Transverse colon (tissue), 4 donors: Measurements from ENCODE around the gene ZFAND2A. TPM values are rescaled to one million over a fixed set of nuclear protein-coding genes. Genes with fewer than 3 reads are reported as not detected.

Experiments used
- DNase-seq: peaks from one replicate; pipeline ENCODE4 v3.0.0-alpha.2; 2019
- H3K27ac ChIP-seq, 4 donors: fragments of 200-600 bp; sonication (generic); 2 replicates each; pipeline ENCODE4 v1.5.1; 2016 to 2018; ENCODE audit warnings: inconsistent platforms in 4 of 4
- H3K27me3 ChIP-seq: fragments of 200-600 bp; sonication (generic); 2 replicates; pipeline ENCODE4 v1.5.1; 2017; ENCODE audit warnings: inconsistent platforms
- H3K36me3 ChIP-seq, 4 donors: fragments of 200-600 bp; sonication (generic); 2 replicates each; pipeline ENCODE4 v1.5.1; 2017 to 2019; ENCODE audit warnings: inconsistent platforms in 4 of 4
- H3K4me1 ChIP-seq, 4 donors: fragments of 200-600 bp; sonication (generic); 2 replicates each; pipeline ENCODE4 v1.5.1; 2017 to 2020; ENCODE audit warnings: inconsistent platforms in 4 of 4
- H3K4me3 ChIP-seq, 4 donors: fragments of 200-600 bp; sonication (generic); 1 replicate in 1 of 4; 2 replicates in 3 of 4; pipeline versions ENCODE4 v1.5.1 to v1.6.1; 2017 to 2019; ENCODE audit warnings: inconsistent platforms in 4 of 4
- H3K9me3 ChIP-seq, 2 donors: fragments of 200-600 bp; sonication (generic); 2 replicates each; pipeline ENCODE4 v1.5.1; 2017 to 2019; ENCODE audit warnings: inconsistent platforms in 2 of 2
- EP300 ChIP-seq: sonication (generic); formaldehyde crosslinking; IDR thresholded peaks from one replicate; pipeline ENCODE4 v1.6.1; 2017; ENCODE audit warnings: antibody characterized with exemption, low read depth
- POLR2A ChIP-seq: fragments of 450-650 bp; IDR thresholded peaks from one replicate; pipeline ENCODE4 v1.6.1; 2016; ENCODE audit warnings: antibody characterized with exemption, mild to moderate bottlenecking, moderate library complexity
- POLR2AphosphoS5 ChIP-seq, 3 donors: sonication (generic); formaldehyde crosslinking; IDR thresholded peaks; one replicate each; pipeline ENCODE4 v1.6.1; 2016; ENCODE audit warnings: antibody characterized with exemption in 3 of 3
- WGBS, 2 donors: methylation state at CpG; one replicate each; pipeline ENCODE4 v1.1.5; 2018; ENCODE audit warnings: low coverage in 1 of 2; 5-methylcytosine and 5-hydroxymethylcytosine counted together
- in situ Hi-C, 4 donors: fragments of 200-750 bp; cut with MboI; loops; one replicate each; pipeline versions ENCODE4 v1.15.0 to v1.15.1; 2017; ENCODE audit warnings: low sequenced_read_pairs in 3 of 4, low pct_ligation_motif_present in 1 of 4, low pct_unique_long_range_greater_than_20kb in 1 of 4
- intact Hi-C: fragments of 100-400 bp; cut with DNase I; formaldehyde crosslinking; loops from one replicate; pipeline ENCODE4 v1.15.1; 2023; ENCODE audit warnings: low total_unique reads
- total RNA-seq, 4 donors: library from RNA; depleted of rRNA; stranded (reverse); fragments of >200 nt; gene quantifications; one replicate each; pipeline ENCODE4 v1.1.0, GENCODE V29; 2016
- TF ChIP-seq, protein P1 (sequence below), 5 experiments: fragments of 200-600 bp in 3 of 5; fragments of 450-650 bp in 2 of 5; sonication (generic) in 3 of 5; IDR thresholded peaks; 1 replicate in 2 of 5; 2 replicates in 3 of 5; pipeline ENCODE4 v1.5.1; 2016 to 2017; ENCODE audit warnings: antibody characterized with exemption in 5 of 5, inconsistent platforms in 3 of 5, mild to moderate bottlenecking in 2 of 5, moderate library complexity in 1 of 5

The ZFAND2A gene
- total RNA-seq, 4 donors from 2014 or later = 33.3 to 124 (median 53.1) TPM

DNA sequence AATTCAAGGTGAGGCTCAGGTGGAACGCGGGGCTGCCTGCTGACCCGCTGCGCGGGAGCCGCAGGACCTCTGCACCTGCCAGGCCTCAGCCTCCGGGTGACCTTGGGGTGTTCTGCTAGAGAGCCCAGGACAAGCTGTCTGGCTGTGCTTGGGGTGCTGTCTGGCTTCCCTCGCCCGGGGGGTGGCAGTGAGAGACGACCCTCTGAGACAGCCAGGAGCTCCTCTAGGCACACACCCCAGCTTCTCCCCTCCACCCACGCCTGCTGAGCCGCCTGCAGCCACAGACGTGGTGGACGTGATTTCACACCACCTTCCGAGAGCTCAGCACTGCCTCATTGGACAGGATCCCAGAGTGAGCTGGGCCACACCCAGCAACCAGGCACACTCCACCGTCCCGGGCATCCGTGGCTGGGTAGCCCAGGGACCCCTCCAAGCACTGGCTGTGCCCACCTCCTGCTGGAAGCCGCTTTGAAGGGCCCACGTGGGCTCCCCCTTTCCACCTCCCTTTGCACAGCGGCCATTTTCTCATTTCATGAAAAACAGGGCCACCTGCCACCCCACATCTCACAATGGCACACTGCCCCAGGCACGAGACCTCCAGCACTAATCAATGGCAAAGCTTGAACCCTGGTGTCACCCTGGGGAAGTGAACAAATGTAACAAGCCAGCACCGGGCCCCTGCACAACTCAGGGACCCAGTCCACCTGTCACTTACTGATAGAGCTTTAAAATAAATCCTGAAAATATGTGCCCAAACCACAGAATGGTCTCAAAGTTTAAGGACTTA is 35.0 kb downstream of the ZFAND2A start:
- no peak overlapping the region for H3K27ac ChIP-seq
- no peak for DNase-seq
- no peak overlapping the region for H3K4me3 ChIP-seq

DNA sequence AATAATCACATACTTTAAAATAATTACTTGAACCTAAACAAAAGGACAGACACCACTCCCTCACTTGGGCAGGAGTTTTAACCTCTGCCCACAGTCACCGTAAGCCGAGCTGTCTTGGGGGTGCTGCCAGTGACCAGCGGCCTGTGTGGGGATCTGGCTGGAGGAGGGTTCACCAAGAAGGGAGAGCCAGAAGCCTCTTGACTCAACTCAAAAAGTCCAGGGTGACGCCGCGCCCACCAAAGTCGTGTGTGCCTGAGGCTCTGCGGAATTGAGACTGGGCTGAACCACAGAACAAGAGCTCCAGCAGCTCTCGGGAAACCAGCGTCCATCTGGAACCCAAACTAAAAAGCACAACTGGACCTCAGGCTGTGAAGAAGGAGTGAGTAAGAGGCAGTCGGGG is 35.8 kb downstream of the ZFAND2A start:
- no peaks in the 10 kb centered on the region for H3K27me3 ChIP-seq
- no peaks in the 10 kb centered on the region for H3K36me3 ChIP-seq
- intact Hi-C loops (loop anchor here (5.0 kb wide), 1 partner anchor 37 kb away; the partner anchor contains the start of gene GPER1), in situ Hi-C loops (no loop called here)
- H3K4me1 ChIP-seq = peaks cover 4 to 9% (median 7%) of the 10 kb centered on the region in 4 donors
- H3K27ac ChIP-seq = peak overlapping the region; percentile 56 to 74 (median 68)
- DNase-seq = no peak
- peak overlapping the region in 1 of 4 donors; percentile 18 for H3K4me3 ChIP-seq
- H3K9me3 ChIP-seq = no peaks in the 10 kb centered on the region
- TF ChIP-seq, protein P1, sequence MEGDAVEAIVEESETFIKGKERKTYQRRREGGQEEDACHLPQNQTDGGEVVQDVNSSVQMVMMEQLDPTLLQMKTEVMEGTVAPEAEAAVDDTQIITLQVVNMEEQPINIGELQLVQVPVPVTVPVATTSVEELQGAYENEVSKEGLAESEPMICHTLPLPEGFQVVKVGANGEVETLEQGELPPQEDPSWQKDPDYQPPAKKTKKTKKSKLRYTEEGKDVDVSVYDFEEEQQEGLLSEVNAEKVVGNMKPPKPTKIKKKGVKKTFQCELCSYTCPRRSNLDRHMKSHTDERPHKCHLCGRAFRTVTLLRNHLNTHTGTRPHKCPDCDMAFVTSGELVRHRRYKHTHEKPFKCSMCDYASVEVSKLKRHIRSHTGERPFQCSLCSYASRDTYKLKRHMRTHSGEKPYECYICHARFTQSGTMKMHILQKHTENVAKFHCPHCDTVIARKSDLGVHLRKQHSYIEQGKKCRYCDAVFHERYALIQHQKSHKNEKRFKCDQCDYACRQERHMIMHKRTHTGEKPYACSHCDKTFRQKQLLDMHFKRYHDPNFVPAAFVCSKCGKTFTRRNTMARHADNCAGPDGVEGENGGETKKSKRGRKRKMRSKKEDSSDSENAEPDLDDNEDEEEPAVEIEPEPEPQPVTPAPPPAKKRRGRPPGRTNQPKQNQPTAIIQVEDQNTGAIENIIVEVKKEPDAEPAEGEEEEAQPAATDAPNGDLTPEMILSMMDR (IDR thresholded peaks at IDR 0.05) = no peak
- 73 to 76% methylated on average over 2 to 11 of the region's 11 CpGs for WGBS, 2 donors

More for the DNA sequence above, 35.0 kb downstream of the ZFAND2A start:
- intact Hi-C loops (loop anchor here (5.0 kb wide), 1 partner anchor 38 kb away; the partner anchor contains the start of gene GPER1), in situ Hi-C loops (loop anchor here in 1 of 4 donors (25.0 kb wide), 1 partner anchor 138 kb away; the partner anchor contains the start of genes COX19 and CYP2W1)
- Histone ChIP-seq H3K27me3 (no peaks in the 10 kb centered on the region), H3K4me1 (peaks cover 4 to 9% (median 7%) of the 10 kb centered on the region in 4 donors), H3K36me3 (no peaks in the 10 kb centered on the region), H3K9me3 (no peaks in the 10 kb centered on the region)
- TF ChIP-seq, protein P1 (IDR thresholded peaks at IDR 0.05) = no peak
- TF ChIP-seq EP300 (no peak), POLR2AphosphoS5 (IDR thresholded peaks at IDR 0.05) (no peak), POLR2A (no peak)
- 74% methylated on average over 17 of the region's 23 CpGs; no CpG with 5 or more reads in 1 of the 2 donors for WGBS, 2 donors

DNA sequence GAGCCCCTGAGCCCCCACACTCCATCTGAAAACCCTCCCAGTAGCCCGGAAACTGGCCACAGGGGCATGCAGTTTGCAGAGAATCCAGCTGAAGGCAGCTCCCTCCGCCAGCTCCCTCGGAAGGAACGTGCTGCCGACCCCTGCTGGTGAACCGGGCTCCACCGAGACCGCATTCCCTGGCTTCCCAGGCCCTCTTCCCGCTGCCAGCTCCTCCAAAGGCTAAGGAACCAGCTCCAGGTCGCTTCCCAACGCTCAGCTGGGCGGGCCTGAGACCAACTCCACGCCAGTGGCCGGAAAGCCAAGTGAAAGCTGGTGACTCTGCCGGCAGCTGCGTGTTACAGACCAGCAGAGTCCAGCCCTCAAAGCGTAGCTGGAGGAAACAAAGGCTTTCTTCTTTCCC is 36.3 kb downstream of the ZFAND2A start:
- 57 to 60% methylated on average over 6 to 17 of the region's 17 CpGs for WGBS, 2 donors

More for the DNA sequence above, 36.3 kb downstream of the ZFAND2A start:
- in situ Hi-C loops = no loop called here
- Histone ChIP-seq H3K27me3 (no peaks in the 10 kb centered on the region), H3K9me3 (no peaks in the 10 kb centered on the region), H3K36me3 (no peaks in the 10 kb centered on the region), H3K27ac (peak overlapping the region; percentile 56 to 74 (median 68)), H3K4me1 (peaks cover 4 to 9% (median 7%) of the 10 kb centered on the region in 4 donors), H3K4me3 (peak overlapping the region in 1 of 4 donors; percentile 18)
- intact Hi-C loops = loop anchor here (5.0 kb wide), 1 partner anchor 36 kb away; the partner anchor contains the start of gene GPER1
- peak; percentile 57 for DNase-seq
- TF ChIP-seq EP300 (no peak), POLR2A (no peak), POLR2AphosphoS5 (IDR thresholded peaks at IDR 0.05) (peak in 2 of 3 donors; percentile 24 to 36)
- TF ChIP-seq, protein P1 (IDR thresholded peaks at IDR 0.05) = peak; percentile 39 to 55 (median 41)
